Activated CD8-positive, alpha-beta memory T cell treated with anti-CD3 and anti-CD28 coated beads, Interleukin-2, amount 50 U/mL, for 48 hours (primary cell): ENCODE measurements around the gene PDXDC1.
"Not testable (repeated sequence)": the region's sequence is repeated elsewhere in the genome, so short reads cannot be mapped to it uniquely, and the experiment has no call there.

Experiments used
- DNase-seq: peaks from one replicate; pipeline ENCODE4 v3.0.0-alpha.2; 2020

Gene PDXDC1

GRCh38 chr16:15073101-15073500 is 98.3 kb downstream of the PDXDC1 start:
- DNase-seq, result no peak

DNA sequence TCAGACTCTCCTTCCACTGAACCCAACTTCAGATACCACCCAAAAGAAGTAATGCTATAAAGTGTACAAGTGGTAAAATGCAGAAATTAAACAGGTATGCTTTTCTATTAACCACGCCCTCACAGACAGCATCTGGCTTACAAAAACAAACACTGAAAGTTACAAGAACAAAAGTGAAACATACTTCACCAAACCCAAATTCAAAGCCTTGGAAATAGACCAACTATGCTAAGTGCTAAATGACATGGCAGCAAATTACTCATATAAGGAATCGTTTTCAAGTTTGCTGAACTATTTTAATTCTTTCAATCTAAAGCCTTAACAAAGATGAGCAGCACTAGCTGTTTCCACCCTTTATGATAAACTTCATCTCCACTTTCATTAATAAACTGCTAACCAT is 101.3 kb downstream of the PDXDC1 start:
- DNase-seq, result not testable (repeated sequence)

- DNase-seq, result not testable (repeated sequence)
Measured at GRCh38 chr16:15080883-15081282, 106.1 kb downstream of the PDXDC1 start.

GRCh38 chr16:15082788-15083187 is 108.0 kb downstream of the PDXDC1 start:
- DNase-seq, result not testable (repeated sequence)

DNA sequence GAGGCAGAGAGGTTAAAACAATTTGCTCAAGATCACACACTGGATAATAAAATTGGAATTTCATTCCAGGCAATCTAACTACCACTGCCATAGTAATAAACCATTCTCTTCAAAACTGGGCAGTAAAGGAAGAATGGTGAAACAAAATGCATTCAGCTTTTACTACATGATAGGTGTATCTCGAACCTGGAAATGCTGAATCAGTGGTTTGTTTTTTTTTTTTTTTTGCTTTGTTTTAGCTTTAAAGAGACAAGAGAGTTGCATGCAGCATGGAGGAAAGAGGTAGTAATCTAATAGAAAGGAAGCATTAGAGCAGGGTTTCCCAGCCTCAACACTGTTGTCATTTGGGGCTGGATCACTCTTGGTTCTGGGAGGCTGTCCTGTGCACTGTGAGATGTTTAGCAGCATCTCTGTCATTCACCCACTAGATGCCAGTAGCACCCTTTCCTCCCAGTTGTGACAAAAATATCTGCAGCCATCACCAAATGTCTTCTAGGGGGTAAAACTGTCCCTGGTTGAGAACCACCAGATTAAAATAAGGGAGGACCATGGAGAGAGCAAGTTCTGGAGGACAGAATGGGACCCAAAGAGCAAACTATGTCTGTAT is 115.9 kb downstream of the PDXDC1 start:
- DNase-seq, result not testable (repeated sequence)

GRCh38 chr16:15093571-15093954 is 118.7 kb downstream of the PDXDC1 start:
- DNase-seq, result not testable (repeated sequence)

DNA sequence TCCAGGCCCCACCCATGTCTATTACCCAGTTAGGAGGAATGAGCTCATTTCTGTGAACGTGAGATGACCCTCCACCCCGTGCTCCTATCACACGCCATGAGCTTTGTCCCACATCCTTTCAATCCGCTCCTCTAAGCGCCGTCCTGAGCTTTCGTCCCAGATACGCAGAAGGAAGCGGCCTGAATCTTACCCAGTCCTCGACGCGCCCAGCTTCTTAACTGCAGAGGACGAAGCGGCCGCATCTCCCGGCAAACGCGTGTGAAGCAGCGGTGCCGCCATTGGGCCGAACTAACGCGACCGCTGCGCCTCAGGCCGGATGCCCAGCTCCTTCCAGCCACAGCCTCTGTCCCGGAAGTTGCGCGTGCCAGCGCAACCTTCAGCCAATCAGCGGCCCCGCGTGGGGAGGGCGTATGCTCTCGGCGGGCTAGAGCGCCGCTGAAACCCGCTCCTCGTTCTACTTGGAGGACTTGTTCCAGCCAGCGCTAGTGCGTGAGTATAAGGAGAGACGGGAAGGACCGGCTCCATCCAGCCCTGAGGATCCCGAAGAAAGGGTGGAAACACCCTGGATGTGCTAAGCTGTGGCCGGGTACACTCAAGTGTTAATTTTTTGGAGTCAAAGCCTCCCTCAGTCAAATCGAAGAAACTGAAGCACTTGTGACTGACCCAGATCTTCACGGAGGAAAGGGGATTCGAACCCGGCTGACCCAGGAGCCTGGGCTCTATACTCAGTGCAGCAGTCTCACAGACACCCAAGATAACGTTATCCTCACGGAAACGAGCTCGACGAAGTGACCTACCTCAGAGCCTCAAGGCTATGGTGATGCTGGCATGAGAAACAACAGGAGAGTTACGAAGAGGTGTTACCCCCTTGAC is 119.4 kb downstream of the PDXDC1 start, which contains the start of gene RRN3:
RRN3 (minus strand) TSS at position 318 of the 873 bp plus-strand sequence; CDS start at position 279, 39 bp downstream.
- peak; percentile 93 for DNase-seq

GRCh38 chr16:15096583-15096972 is 121.8 kb downstream of the PDXDC1 start:
- not testable (repeated sequence) for DNase-seq

- not testable (repeated sequence) for DNase-seq
Measured at GRCh38 chr16:15099366-15099909, 124.6 kb downstream of the PDXDC1 start.

GRCh38 chr16:15100372-15100987 is 125.7 kb downstream of the PDXDC1 start:
- DNase-seq, result not testable (repeated sequence)

- peak; percentile 30 for DNase-seq
Measured at GRCh38 chr16:15127641-15128425, 153.0 kb downstream of the PDXDC1 start.

DNA sequence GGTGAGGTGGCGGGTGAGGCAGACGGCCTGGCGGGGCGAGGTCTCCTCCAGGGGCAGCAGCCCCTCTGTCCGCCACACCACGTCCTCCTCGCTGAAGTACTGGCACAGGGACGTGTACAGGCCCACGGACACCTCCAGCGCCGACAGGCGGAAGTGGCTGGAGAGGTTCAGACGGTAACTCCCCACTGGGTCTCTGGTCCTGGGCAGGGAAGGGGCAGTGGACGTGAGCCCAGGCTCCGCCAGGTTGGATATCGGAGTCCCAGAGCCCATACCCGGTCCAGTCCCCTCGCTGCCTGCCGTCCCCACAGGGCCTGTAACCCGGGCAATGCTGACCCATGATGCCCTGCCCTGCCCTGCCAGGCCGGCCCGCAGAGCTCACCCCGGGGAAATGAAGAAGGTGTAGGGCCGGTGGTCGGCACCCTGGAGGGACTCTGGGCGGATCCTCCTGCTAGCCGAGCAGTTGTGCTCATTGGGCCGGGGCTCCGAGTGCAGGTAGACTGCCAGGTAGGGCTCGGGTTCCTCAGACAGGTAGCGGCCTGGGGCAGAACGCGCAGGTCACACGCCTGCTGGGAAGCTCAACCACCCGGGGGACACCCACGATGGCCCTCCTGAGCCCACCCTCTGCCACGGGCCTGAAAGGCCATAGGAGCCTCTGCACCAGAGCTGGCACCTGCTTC is 155.6 kb downstream of the PDXDC1 start:
- peak; percentile 36 for DNase-seq

DNA sequence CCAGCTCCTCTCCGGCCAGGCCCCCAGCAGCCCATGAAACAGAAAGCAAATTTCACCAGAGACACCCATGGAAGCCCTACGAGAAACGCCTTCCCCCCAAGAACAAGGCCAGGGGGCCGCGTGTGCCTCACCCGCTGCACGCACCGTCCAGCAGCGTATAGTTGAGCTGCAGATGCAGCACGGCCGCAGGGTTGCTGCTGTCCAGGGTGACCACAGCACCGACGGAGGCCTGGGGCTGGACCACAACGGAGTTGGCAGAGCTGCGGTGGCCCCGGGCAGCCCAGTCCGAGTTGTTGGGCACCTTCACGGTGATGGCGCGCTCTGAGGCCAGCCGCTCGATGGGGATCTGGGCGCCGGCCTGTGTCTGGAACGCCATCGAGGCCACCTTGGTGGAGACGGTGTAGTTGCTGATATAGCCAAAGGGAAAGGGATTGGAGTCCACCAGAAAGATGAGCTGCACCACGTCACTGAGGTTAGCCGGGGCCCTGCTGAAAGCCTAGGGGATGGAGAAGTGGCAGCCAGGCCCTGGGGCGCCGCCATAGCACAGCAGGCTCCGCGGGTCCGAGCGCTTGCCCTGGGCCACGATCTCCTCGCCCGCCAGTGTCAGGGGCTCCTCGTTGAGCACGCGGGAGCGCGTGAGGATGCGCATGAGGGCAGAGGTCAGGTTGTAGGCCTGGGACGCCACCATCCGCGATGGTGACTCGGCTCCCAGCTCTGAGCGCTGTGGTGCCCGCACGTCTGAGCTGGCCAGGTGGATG is 156.3 kb downstream of the PDXDC1 start:
- DNase-seq, result peak; percentile 23

DNA sequence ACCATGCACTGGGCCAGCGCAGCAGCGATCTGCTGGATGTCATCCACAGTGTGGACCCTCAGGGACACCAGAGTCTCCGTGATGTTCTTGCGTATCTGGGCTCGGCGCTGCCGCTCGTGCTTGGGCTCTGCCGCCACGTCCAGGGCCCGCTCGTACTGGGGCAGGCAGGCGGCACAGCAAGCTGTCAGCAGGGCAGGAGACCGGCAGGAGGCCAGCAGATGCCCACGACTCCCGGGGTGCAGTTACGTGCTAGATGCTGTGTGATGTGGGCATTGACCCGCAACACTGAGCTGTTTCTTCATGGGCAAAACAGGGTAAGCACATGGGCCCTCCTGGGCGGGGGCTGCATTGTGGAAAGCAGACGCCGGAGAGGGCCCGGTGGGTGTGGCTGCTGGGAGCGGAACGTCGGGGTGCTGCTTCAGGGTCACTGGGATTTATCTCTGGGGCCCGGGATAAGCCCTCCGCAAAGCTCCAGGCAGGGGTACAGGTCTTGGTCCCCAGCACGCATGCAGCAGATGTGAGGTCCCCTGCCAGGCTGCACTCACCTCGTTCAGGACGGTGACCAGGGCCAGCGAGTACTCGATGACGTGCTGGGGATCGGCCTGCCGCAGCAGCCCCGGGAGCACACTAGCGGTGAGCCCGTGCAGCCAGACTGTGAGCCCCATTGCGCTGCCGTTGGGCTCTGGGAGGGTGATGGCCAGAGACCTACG is 158.0 kb downstream of the PDXDC1 start:
- DNase-seq, result peak; percentile 48

GRCh38 chr16:15133554-15133953 is 158.7 kb downstream of the PDXDC1 start:
- DNase-seq, result peak; percentile 33

GRCh38 chr16:15134752-15135482 is 160.1 kb downstream of the PDXDC1 start:
- DNase-seq, result not testable (repeated sequence)

GRCh38 chr16:15135483-15136360 is 160.9 kb downstream of the PDXDC1 start:
- DNase-seq, result not testable (repeated sequence)

DNA sequence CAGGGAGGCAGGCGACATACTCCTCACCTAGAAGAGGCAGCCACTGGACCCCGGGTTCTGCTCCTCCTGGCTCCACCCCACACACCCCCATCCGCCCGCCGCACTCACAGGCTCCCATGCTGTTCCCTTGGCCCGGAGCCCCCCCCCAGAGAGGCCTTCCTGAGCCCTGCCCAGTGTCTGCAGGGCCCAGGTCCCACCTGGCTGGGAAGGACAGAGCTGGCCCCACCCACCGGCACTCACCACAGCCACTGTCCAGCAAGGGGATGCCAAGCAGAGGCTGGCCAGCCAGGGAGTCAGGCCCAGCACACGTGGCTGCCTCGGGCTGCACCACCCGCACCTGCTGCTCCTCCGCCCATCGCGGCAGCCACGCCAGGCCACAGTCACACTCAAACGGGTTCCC is 162.7 kb downstream of the PDXDC1 start:
- DNase-seq, result not testable (repeated sequence)
